HL-60 (cell line): ENCODE data around the gene TRIM21.
A peak's percentile ranks its signal among the peaks of the same experiment; 100 is the strongest.
"Not testable (repeated sequence)": the region's sequence is repeated elsewhere in the genome, so short reads cannot be mapped to it uniquely, and the experiment has no call there.

Experiments
- DNase-seq, 2 experiments: peaks; one replicate each; pipeline ENCODE4 v3.0.0-alpha.2; 2010 to 2020; ENCODE audit warnings: low read depth in 1 of 2, low spot score in 1 of 2
- H3K27ac ChIP-seq: fragments of 250-450 bp; sonication (Bioruptor Pico); replicated peaks from 2 replicates; pipeline ENCODE4 v1.5.1; 2020; ENCODE audit warnings: mild to moderate bottlenecking, moderate library complexity
- H3K27me3 ChIP-seq: fragments of 250-450 bp; sonication (Bioruptor Pico); 2 replicates; pipeline ENCODE4 v1.5.1; 2021; ENCODE audit warnings: mild to moderate bottlenecking, moderate library complexity; ENCODE audit not compliant: insufficient read depth, poor library complexity, severe bottlenecking
- H3K4me3 ChIP-seq: replicated peaks from 2 replicates; pipeline ENCODE4 v1.5.1; 2011; ENCODE audit warnings: mild to moderate bottlenecking, control low read depth, low read length; ENCODE audit not compliant: insufficient read depth
- CTCF ChIP-seq: IDR thresholded peaks from one replicate; pipeline ENCODE4 v1.5.1; 2011; ENCODE audit warnings: low read length, control low read depth, inconsistent platforms; ENCODE audit not compliant: insufficient read depth
- GABPA ChIP-seq: IDR thresholded peaks from 2 replicates; pipeline ENCODE4 v1.6.1; 2012; ENCODE audit warnings: low read depth
- POLR2AphosphoS5 ChIP-seq: IDR thresholded peaks from 2 replicates; pipeline ENCODE4 v1.6.1; 2012; ENCODE audit warnings: low read depth
- REST ChIP-seq: IDR thresholded peaks from 2 replicates; pipeline ENCODE4 v1.6.1; 2012; ENCODE audit warnings: low read depth; ENCODE audit not compliant: insufficient replicate concordance
- SPI1 ChIP-seq: IDR thresholded peaks from 2 replicates; pipeline ENCODE4 v1.6.1; 2012; ENCODE audit warnings: low read depth, mild to moderate bottlenecking, borderline replicate concordance

TRIM21 gene

GRCh38 chr11:4416306-4416705 lies 22.8 kb upstream of the TRIM21 start:
- Histone ChIP-seq H3K4me3 (no peak overlapping the region), H3K27ac (no peak overlapping the region), H3K27me3 (no peaks in the 10 kb centered on the region)
- DNase-seq, result no peak
- no peak for TF ChIP-seq GABPA
- no peak for TF ChIP-seq SPI1
- TF ChIP-seq CTCF, result no peak
- TF ChIP-seq POLR2AphosphoS5, result no peak
- TF ChIP-seq REST, result no peak

GRCh38 chr11:4406206-4406605 lies 12.7 kb upstream of the TRIM21 start:
- not testable (repeated sequence) for DNase-seq, H3K27me3 ChIP-seq, H3K27ac ChIP-seq, H3K4me3 ChIP-seq

- peak overlapping the region; percentile 77 for H3K4me3 ChIP-seq
- no peaks in the 10 kb centered on the region for H3K27me3 ChIP-seq
Observed at GRCh38 chr11:4393858-4394223, 339 bp upstream of the TRIM21 start.

More at GRCh38 chr11:4393858-4394223, 339 bp upstream of the TRIM21 start:
- DNase-seq, result no peak
- no peak for TF ChIP-seq SPI1
- TF ChIP-seq REST, result no peak
- no peak; the same call in 1 of the 2 replicates for TF ChIP-seq POLR2AphosphoS5
- TF ChIP-seq CTCF, result no peak
- no peak for TF ChIP-seq GABPA
- peak overlapping the region; percentile 90 for H3K27ac ChIP-seq
